Osteoblast (primary cell): ENCODE measurements around the gene CCDC91. TPM values are rescaled to one million over a fixed set of nuclear protein-coding genes. Genes with fewer than 3 reads are reported as not detected.

Experiments
- DNase-seq: peaks from one replicate; pipeline ENCODE4 v3.0.0; 2011; ENCODE audit warnings: low spot score, mixed read lengths; ENCODE audit not compliant: insufficient read length; ENCODE audit errors: missing footprints
- H2AFZ ChIP-seq: 2 replicates; pipeline ENCODE4 v1.6.0; 2011; ENCODE audit warnings: mild to moderate bottlenecking, low read length
- H3K27ac ChIP-seq: 2 replicates; pipeline ENCODE4 v1.5.1; 2011; ENCODE audit warnings: mild to moderate bottlenecking, low read depth, low read length, moderate library complexity
- H3K27me3 ChIP-seq: 2 replicates; pipeline ENCODE4 v1.6.0; 2012; ENCODE audit warnings: mild to moderate bottlenecking, control low read depth, inconsistent platforms, low read length, moderate library complexity; ENCODE audit not compliant: insufficient read depth
- H3K36me3 ChIP-seq: 2 replicates; pipeline ENCODE4 v1.5.1; 2011; ENCODE audit warnings: mild to moderate bottlenecking, low read length, control low read depth, moderate library complexity; ENCODE audit not compliant: insufficient read depth
- H3K4me1 ChIP-seq: 2 replicates; pipeline ENCODE4 v1.5.1; 2011; ENCODE audit warnings: mild to moderate bottlenecking, low read length, control low read depth, moderate library complexity; ENCODE audit not compliant: insufficient read depth
- H3K4me2 ChIP-seq: 2 replicates; pipeline ENCODE4 v1.6.0; 2011; ENCODE audit warnings: mild to moderate bottlenecking, low read length; ENCODE audit not compliant: insufficient read depth
- H3K4me3 ChIP-seq: fragments of 200-600 bp; sonication (generic); 3 replicates; pipeline ENCODE4 v1.5.1; 2012; ENCODE audit warnings: mild to moderate bottlenecking, low read length, inconsistent platforms; ENCODE audit not compliant: insufficient read depth
- H3K79me2 ChIP-seq: 2 replicates; pipeline ENCODE4 v1.6.0; 2012; ENCODE audit warnings: mild to moderate bottlenecking, low read length, control low read depth, inconsistent platforms; ENCODE audit not compliant: insufficient read depth
- H3K9me3 ChIP-seq: 2 replicates; pipeline ENCODE4 v1.5.1; 2011; ENCODE audit warnings: low read depth, low read length, control low read depth
- H4K20me1 ChIP-seq: 2 replicates; pipeline ENCODE4 v1.6.0; 2012; ENCODE audit warnings: mild to moderate bottlenecking, low read length, control low read depth; ENCODE audit not compliant: insufficient read depth
- CTCF ChIP-seq: IDR thresholded peaks from 2 replicates; pipeline ENCODE4 v1.5.1; 2011; ENCODE audit warnings: mild to moderate bottlenecking, low read depth, low read length, moderate library complexity; ENCODE audit errors: extremely low read depth
- total RNA-seq: library from RNA; depleted of rRNA; stranded (reverse); fragments of >200 nt; gene quantifications from 2 replicates; pipeline ENCODE4 v1.2.3, GENCODE V29; 2012

CCDC91 gene
- total RNA-seq, 1 donor, result 36.2 TPM

GRCh38 chr12:28159688-28160087 is 30.6 kb upstream of the CCDC91 start:
- no peaks in the 10 kb centered on the region for H4K20me1 ChIP-seq
- H3K79me2 ChIP-seq, result no peaks in the 10 kb centered on the region
- no peaks in the 10 kb centered on the region for H3K4me1 ChIP-seq
- H3K4me3 ChIP-seq, result no peak overlapping the region
- DNase-seq, result no peak
- H3K36me3 ChIP-seq, result no peaks in the 10 kb centered on the region
- no peak overlapping the region for H3K27ac ChIP-seq
- no peak overlapping the region for H3K4me2 ChIP-seq
- H2AFZ ChIP-seq, result no peak overlapping the region
- H3K27me3 ChIP-seq, result no peaks in the 10 kb centered on the region
- H3K9me3 ChIP-seq, result no peaks in the 10 kb centered on the region
- TF ChIP-seq CTCF, result no peak

GRCh38 chr12:28161697-28162096 is 28.6 kb upstream of the CCDC91 start:
- H3K4me2 ChIP-seq, result no peak overlapping the region
- no peaks in the 10 kb centered on the region for H3K27me3 ChIP-seq
- no peak overlapping the region for H3K4me3 ChIP-seq
- H2AFZ ChIP-seq, result no peak overlapping the region
- no peaks in the 10 kb centered on the region for H4K20me1 ChIP-seq
- no peak for TF ChIP-seq CTCF
- H3K79me2 ChIP-seq, result no peaks in the 10 kb centered on the region
- no peaks in the 10 kb centered on the region for H3K9me3 ChIP-seq
- H3K36me3 ChIP-seq, result no peaks in the 10 kb centered on the region
- no peak for DNase-seq
- no peaks in the 10 kb centered on the region for H3K4me1 ChIP-seq
- no peak overlapping the region for H3K27ac ChIP-seq

GRCh38 chr12:28162697-28163096 is 27.6 kb upstream of the CCDC91 start:
- no peak overlapping the region for H3K27ac ChIP-seq
- no peaks in the 10 kb centered on the region for H3K36me3 ChIP-seq
- H3K4me1 ChIP-seq, result no peaks in the 10 kb centered on the region
- H3K79me2 ChIP-seq, result no peaks in the 10 kb centered on the region
- no peaks in the 10 kb centered on the region for H3K9me3 ChIP-seq
- no peaks in the 10 kb centered on the region for H4K20me1 ChIP-seq
- H3K4me2 ChIP-seq, result no peak overlapping the region
- no peak for TF ChIP-seq CTCF
- no peak for DNase-seq
- H2AFZ ChIP-seq, result no peak overlapping the region
- H3K27me3 ChIP-seq, result no peaks in the 10 kb centered on the region
- H3K4me3 ChIP-seq, result no peak overlapping the region

GRCh38 chr12:28164644-28165275 is 25.5 kb upstream of the CCDC91 start:
- Histone ChIP-seq H3K27me3 (no peaks in the 10 kb centered on the region), H3K4me2 (no peak overlapping the region), H3K4me3 (no peak overlapping the region), H3K27ac (no peak overlapping the region), H3K79me2 (no peaks in the 10 kb centered on the region), H3K9me3 (no peaks in the 10 kb centered on the region), H3K4me1 (no peaks in the 10 kb centered on the region), H2AFZ (no peak overlapping the region), H3K36me3 (no peaks in the 10 kb centered on the region), H4K20me1 (no peaks in the 10 kb centered on the region)
- no peak for DNase-seq
- TF ChIP-seq CTCF, result no peak
